HFF-Myc (cell line): ENCODE data around the gene MRPL22.

Source experiments
- DNase-seq: peaks from one replicate; pipeline ENCODE4 v3.0.0-alpha.2; 2011; ENCODE audit warnings: low read depth; ENCODE audit errors: extremely low read depth
- H3K4me3 ChIP-seq: replicated peaks from 2 replicates; pipeline ENCODE4 v1.5.1; 2011; ENCODE audit warnings: low read depth, mild to moderate bottlenecking, control low read depth, low read length
- TF ChIP-seq, protein P1 (sequence below): IDR thresholded peaks from 2 replicates; pipeline ENCODE4 v1.5.1; 2012; ENCODE audit warnings: mild to moderate bottlenecking, low read depth, low read length, control low read depth; ENCODE audit errors: missing control alignments

Gene MRPL22

DNA sequence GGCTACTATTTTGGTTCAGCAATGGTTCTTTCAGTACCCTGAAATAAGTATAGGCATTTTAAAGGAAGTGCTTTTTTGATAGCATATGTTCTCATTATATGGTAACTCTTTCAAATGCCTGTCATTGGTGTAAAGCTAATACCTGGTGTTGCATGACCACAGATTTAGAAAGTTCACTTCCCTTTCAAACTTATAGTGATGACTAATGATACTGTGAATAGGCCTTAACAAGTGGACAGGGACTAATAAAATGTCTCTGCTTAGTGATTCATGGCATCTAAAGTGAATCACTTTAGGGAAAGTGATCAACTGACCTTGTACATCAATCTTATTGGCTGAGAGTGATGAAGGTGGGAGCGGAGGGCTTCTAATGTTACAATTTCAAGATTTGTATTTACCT lies 21.6 kb downstream of the MRPL22 start:
- DNase-seq = no peak
- H3K4me3 ChIP-seq = no peak overlapping the region
- TF ChIP-seq, protein P1, sequence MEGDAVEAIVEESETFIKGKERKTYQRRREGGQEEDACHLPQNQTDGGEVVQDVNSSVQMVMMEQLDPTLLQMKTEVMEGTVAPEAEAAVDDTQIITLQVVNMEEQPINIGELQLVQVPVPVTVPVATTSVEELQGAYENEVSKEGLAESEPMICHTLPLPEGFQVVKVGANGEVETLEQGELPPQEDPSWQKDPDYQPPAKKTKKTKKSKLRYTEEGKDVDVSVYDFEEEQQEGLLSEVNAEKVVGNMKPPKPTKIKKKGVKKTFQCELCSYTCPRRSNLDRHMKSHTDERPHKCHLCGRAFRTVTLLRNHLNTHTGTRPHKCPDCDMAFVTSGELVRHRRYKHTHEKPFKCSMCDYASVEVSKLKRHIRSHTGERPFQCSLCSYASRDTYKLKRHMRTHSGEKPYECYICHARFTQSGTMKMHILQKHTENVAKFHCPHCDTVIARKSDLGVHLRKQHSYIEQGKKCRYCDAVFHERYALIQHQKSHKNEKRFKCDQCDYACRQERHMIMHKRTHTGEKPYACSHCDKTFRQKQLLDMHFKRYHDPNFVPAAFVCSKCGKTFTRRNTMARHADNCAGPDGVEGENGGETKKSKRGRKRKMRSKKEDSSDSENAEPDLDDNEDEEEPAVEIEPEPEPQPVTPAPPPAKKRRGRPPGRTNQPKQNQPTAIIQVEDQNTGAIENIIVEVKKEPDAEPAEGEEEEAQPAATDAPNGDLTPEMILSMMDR = no peak

DNA sequence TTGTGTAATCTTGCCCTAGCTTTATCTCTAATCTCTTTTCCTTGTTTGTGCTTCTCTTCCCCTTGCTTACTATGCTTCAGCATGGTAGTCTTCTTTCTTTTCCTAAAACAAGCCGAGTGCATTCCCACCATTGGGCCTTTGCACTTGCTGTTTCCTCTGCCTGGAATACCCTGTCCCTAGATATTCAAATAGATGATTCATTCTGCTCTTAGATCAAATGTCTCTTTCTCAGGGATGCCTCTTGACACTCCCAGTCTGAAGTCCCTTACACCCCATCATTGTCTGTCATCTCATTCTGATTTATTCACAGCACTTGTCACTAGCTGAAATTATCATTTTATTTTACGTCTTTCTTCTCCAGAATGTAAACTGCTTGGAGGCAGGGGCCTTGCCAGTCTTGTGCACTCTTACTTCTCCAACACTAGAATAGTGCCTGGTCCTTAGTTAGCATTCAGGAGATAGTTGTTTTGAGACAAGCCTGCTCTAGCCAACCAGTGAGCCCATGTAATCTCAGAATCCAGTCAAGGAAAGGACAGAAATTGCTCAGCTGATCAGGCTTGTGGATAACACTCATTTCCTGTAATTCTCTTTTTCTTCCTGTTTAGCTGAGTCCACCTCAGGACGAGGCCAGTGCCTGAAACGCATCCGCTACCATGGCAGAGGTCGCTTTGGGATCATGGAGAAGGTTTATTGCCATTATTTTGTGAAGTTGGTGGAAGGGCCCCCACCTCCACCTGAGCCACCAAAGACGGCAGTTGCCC lies 25.4 kb downstream of the MRPL22 start:
- DNase-seq = no peak
- no peak overlapping the region for H3K4me3 ChIP-seq

DNA sequence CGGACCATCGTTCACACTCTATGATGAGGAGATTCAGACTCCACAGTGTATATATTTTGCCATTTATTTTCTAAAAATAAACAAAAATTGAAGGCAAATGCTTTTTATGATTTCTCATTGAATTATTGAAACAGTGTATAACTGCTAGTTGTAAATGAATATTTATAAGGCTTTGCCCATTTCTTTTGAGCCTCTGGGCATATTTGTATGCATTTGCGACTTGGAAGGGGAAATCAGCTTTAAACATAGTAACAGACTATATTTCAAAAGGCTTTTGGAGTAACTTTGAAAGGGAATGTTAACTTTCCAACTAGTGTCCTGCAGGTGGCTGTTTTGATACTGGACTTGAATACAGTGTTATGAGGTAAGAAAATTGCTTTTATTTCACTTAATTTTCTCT lies 26.0 kb downstream of the MRPL22 start:
- no peak for DNase-seq
- TF ChIP-seq, protein P1 = no peak
- no peak overlapping the region for H3K4me3 ChIP-seq

More for the DNA sequence above, 25.4 kb downstream of the MRPL22 start:
- TF ChIP-seq, protein P1 = no peak

DNA sequence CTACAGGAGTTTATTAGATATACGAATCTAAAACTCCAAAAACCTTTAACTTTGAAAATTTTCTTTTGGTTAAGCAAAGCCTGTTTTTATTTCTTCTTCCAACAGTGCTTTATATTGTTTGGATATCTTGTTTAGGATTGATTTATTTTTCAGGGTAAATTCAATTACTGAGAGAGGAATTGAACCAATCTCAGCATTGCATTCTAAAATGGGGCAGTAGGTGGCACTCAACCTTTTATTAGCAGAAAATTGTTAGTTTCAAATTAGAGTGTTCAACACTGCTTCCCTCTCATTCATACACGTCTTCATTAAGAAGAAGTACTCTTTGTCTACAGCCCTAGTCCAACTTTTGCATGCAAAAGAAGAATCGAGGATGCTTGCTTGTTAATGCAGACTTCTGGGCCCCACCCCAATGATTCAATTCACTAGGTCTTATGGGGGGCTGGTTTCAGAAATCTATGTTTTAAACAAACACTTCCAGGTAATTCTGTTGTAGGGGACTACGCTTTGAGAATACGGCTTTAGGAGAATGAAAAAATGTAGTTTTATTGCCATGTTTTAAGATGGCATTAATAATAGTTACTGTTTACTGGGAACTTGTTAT lies 26.6 kb downstream of the MRPL22 start:
- DNase-seq = no peak
- H3K4me3 ChIP-seq = no peak overlapping the region
- TF ChIP-seq, protein P1 = peak; percentile 48

DNA sequence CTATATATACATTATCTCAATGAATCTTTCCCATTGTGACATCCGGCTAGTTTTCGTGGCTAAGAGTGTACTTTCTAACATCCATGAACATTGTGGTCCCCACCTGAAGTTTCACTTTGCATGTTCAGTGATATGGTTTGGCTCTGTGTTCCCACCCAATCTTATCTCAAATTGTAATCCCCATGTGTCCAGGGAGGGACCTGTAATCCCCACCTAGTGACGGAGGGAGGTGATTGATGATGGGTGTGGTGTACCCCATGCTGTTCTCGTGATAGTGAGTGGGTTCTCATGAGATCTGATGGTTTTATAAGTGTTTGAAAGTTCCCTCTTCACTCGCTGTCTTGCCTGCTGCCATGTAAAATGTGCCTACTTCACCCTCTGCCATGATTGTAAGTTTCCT lies 28.1 kb downstream of the MRPL22 start:
- TF ChIP-seq, protein P1 = no peak
- no peak overlapping the region for H3K4me3 ChIP-seq
- no peak for DNase-seq

DNA sequence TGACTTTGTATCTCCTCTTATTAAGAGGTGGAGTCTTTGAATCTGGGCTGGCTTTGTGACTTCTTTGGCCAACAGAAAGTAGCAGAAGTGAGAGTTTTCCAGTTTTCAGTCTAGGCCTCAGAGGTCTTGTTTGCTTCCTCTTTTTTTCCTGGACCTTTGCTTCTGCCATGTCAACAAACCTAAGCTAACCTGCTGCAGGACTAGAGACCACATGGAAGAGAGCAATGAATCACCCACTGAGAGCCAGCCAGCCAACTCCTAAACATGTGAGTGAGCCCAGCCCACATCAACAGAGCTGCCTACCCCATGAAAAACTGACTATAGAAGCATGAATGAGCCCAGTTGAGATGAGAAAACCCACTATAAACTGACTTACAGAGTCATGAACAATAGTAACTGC lies 29.9 kb downstream of the MRPL22 start:
- TF ChIP-seq, protein P1 = no peak
- no peak for DNase-seq
- H3K4me3 ChIP-seq = no peak overlapping the region
